ENCODE results near the gene COL5A1.

COL5A1 gene

DNA sequence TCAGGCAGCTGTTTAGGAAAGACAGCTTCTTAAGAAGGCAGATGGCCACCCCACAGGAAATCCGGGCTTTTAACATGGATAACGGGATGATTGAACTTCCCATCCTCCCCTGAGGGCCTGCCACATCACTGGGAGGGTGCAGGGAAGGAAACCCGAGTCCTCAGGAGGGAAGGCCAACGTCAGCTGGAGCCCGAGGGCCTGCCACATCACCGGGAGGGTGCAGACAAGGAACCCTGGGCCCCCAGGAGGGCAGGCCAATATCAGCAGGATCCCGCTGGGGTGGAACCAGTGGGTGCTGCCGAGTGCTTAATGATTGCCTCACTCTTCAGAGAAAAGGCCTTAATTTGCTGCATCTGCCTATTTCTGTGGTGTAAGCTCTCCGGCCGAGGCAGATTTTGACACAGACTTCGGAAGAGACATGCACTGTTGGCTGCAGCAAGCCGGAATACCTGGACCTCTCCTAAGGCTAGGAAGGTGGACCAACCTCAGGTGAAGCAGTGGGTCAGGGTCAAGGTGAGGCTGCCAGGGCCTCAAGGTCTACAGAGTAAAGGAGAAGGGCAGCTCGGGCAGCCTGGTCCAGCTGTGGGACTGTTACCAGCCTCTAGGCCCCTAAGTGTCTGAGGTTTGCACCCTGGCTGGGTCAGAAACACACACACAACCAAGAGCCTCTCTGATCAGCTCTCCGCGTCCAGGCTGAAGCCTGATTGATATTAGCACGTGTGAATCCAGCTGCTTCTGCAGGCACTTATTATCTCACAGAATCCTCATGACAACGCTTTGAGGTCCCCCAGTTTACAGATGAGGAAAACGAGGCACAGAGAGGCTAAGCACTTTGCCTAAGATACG is 14.8 kb upstream of the COL5A1 start:
- DNase-seq: no peak

DNA sequence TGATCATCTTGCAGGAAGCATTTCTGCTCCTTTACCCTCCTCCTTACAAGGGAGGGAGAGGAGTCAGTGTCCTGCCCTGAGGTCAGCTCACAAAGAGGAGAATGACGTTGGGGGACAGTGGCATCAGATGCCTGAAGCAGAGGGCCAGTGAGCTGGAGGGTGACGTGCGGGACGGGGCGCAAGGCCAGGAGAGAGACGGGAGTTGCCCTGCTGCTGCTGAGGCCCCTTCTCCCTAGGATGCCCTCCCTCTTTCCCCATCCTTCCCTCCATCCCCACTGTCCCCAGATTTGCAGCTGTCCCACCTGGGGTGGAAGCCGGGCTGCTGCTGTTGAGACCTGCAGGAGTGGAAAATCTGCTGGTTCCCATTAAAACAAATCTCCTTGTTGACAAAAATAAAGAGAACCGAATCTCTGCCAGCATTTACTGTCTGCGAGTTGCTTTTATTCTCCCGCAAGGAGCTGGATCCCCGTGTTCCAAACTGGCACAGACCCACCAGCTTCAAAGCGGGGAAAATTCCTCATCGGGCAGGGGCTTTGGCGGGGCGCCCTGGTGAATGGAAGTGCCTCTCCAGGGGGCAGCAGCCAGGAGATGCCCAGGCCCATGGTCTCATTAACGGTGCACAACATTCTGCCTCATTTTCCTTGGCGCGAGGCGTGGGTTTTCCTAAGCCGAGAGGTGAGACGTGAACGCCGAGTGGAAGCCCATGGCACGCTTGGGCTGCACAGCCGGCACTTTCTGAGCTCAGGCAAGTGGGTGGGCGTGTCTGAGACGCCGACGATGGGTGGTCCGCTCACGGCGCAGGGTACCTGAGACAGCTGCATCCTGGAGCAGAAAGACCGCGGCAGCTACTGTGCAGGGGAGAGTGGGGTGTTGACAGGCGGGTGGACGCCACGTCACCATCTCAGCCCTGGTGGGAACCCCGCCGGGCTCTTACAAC is 13.9 kb upstream of the COL5A1 start:
- no peak for DNase-seq

DNA sequence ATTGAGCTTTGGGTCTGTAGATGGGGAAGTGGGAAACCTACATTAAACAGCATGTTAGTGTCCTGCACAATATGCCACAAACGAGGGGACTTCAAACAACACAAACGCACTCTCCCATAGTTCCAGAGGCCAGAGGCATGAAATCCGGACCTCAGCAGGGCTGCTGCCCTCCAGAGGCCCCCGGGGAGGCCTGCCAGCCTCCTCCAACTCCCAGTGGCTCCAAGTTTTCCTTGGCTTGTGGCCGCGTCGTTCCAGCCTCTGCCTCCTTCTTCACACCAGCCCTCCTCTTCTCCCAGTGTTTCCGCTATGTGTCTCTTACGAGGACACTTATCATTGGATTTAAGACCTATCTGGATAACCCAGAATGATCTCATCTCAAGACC is 13.3 kb upstream of the COL5A1 start:
- no peak for DNase-seq

DNA sequence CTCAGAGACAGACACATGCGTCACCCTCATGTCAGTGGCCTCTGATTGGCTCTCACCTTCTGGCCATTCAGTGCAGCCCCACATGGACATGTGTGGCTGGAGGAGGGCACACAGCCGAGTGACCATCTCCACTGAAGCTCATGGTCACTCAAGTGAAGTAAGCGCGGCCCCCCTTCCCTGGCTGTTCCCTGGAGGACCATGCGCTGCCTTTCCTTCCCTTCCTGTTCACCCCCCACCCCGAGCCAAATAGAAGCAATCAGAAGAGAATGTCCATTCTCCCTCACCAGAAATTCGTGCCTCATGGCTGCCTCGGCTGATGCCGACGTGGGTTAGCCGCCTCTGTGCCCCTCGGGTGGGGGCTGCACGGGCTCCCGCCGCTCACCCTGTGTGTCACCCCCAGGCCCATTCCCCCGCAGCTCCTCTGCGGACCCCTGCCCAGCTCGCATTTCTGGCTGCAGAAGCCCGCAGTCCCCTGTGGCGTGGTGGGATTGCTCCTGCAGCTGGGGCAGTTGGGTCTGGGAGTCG is 12.5 kb upstream of the COL5A1 start:
- DNase-seq: no peak

DNA sequence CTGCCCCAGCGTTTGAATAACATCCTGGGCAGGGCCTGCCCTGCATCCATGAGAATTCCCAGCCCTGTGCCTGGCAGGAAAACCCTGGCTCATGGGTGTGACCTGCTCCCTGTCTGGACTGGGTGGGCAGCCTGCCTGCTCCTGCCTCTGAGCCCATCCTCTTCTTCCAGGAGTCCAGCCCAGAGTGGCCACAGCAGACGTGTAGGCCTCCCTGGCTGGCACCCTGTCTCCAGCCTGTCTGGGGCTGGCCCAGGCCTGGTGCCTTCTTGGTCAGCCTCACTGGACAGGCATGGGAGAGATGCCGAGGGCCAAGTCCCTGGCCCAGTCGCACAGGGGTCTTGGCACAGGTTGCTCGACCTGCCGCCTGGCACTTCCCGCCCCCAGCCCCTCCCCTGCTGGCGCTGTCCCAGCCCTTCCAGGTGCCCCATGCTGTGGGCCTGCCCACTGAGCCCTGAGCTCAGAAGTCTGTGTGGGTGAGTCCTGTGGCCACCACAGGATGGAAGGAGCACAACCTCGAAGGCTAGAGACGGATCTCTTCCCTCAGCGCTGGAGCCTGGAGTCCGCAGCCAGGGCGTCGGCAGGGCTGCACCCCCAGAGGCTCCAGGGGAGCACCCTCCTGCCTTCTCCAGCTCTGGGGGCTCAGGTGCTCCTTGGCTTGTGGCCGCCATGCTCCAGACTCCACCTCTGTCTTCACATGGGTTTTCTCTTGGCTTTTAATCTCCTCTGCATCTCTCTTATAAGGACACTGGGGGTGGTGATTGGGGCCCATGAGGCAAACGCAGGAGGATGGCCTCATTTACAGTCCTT is 11.8 kb upstream of the COL5A1 start:
- no peak for DNase-seq

DNA sequence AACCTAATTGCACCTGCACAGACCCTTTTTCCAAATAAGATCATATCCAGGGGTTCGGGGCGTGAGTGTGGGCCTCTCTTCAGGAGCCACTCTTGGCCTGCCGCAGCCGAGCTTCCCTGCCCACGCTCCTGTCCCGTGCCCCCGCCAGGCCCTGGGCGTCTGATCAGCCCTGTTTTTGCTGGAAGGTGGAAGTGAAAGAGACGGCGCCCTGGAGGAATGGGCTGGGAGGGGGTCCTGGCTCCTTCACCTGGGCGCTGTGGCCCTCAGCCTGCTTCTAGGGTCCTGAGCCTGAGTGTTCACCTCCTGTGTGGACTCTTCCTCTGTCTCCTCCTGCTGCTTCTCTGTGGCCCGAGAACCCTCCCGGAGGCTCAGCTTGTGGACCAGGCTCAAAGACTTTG is 11.2 kb upstream of the COL5A1 start:
- no peak for DNase-seq

DNA sequence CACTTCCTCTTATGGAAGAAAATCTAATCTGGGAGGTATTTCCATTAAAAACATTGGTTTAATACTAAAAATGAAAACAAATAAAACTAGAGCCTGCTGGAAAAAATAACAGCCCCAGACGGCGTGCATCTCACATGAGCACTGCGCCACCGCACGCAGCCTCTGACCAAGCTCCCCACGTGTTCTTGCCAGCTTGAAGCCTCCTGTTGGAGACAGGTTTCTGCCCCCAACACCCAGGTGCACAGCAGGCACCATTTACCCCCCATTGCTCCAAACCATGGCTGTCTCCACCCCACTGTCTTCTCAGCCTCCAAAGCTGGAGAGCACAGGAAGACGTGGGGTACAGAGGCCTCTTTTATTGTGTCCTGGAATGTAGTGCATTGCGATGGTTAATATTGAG is 10.7 kb upstream of the COL5A1 start:
- DNase-seq: no peak

DNA sequence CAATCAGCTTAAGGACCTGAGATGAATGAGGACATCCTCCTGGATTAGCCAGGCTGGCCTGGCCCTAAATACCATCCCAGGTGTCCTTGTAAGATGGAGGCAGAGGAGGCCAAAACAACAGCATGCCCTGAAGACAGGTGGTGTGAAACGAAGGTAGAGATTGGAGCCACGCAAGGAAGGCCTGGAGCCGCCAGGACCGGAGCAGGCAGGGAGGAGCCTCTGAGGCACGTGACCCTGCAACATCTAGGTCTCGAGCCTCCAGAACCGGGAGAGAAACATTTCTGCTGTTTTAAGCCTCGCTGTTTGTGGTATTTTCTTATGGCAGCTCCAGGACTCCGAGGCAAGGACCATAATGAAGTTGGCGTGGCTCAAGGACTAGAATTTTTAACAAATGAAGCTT is 9.7 kb upstream of the COL5A1 start:
- no peak for DNase-seq

DNA sequence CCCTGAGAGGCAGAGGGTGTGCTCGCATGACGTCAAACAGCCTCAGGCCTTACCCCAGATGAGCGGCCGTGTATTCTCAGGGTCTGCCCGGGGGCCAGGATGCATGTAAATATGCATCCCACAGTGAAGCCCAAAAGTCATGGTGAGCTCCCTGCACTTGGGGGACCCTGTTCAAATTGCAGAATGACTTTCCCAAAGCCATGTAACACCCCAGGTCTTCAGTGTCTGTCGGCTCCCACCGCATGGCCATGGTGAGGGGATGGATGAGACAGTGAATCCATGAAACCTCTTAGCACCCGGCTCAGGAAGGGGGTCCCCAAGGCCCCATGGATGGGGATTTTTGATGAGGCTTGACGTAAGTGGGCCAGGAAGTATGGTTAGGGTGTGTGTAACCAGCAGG is 9.3 kb upstream of the COL5A1 start:
- DNase-seq: no peak

DNA sequence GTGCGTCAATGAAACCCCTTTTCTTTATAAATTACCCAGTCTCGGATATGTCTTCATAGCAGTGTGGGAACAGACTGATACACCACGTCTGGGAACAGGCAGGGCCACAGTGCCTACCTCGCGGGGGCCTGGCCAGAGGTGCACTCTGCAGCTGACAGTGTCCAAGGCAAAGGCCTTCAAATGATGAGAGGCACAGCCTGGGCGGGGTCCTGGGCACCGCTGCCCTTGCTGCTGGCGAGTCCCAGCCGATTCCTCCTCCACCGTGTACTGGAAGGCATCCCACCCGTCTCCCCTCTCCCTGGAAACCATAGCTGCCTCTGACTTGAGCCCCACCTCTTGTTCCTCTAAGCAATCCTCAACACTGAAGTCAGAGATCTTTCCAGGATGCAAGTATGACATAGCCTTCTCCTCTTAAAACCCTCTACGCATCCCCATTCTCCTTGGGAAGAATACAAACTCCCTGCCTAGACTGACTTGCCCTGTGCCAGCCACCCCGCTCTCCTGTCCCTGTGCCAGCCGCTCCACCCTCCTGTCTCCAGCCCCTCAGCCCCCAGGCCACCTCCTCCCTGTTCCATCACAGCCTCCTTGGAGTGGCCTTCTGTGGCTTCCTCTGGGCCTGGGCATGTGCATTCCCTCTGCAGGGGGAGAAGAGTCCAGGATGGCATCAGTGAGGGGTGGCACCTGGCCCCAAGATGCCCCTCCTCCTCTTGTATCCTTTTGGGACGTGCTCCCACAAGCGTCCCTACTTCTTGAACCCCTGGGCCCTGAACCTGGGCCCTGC is 8.1 kb upstream of the COL5A1 start:
- DNase-seq: no peak

DNA sequence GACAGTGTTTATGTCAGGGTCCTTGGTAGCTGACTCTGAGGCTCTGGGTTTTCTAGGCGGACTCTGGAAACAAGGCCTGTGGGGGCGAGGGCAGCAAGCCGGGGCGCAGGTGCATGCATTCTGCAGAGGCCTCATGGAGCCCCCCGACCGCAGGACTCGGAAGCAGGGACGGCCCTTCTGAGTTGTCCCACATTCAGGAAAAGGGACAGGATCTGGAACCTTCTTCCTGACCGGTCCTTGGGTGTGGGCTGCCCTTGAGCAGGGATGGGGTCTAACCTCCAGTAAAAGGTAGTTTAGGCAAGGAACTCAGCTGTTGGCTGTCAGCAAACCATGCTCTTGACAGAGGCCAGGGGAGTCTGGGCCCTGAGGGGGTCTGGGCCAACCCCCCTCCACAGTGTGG is 7.4 kb upstream of the COL5A1 start:
- DNase-seq: no peak

DNA sequence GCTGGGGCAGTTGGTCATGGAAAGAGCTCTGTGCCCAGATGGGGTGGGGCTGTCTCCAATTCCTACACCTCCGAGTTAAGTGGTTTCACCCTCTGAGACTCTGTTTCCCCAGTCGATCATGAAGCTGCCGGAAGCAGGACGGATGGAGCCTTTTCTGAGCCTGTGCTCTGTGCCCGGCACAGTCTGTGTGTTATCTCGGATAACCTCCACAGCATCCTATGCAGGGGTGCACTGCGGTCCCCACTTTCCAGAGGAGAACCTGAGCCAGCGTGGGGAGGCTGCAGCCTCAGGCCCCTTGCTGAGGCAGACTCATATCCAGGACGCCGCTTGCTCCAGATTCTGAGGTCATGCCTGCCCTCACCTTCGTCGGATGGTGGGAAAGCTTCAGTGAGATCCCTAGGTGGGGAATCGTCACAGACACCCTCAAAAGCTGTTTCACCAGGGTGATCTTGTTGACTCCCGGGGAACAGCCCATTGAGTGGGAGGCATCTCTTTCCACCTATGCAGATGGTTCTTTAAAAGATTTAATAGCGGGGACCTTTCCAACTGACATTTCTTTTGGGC is 6.9 kb upstream of the COL5A1 start:
- no peak for DNase-seq

DNA sequence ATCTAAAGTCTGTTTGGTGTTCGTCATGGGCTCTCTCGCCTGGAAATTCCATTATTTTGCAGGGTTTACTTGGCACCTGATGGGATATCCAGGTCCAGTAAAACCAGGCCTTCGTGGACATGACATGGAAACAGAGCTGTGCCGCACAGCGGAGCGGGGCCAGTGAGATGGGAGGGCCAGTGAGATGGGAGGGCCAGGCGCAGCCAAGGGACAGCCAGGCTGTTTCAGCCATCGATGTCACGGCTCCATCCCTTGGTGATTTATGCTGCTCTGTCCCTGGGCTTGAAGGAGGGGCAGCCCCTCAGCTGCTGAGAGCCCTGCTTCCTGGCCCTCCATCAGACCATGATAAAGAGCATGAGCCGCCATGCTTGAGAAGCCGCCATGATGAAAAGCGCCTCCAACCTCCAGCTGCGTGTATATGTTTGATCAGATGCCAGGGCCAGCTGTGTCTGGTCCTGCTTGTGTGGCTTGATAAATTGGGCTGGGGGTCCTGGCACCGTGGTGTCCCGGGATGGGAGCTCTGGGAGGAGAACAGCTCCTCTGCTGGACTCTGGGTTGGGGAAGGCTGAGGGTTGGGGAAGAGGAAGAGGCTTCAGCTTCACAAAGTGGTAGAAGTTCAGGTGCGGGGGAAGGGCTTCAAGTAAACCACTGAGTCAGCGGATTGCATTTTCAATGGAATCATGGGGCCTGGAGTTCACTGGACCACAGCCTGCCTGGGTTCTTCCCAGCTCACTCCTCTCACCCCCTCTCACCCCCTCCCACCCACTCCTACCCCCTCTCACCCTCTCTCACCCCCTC is 6.1 kb upstream of the COL5A1 start:
- no peak for DNase-seq

DNA sequence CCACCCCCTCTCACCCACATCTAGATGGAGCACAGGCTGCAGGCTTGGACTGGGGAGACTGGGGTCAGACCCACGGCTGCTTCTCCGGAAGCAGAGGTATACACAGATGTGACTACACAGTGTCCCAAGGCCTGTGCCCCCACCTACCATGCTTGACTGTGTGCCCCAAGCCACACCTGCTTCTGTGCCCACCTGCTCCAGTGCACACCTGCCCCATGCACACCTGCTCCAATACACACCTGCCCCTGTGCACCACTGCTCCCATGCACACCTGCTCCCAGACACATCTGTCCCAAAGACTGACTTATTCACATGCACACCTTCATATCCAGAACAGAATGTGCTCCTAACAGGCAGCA is 5.5 kb upstream of the COL5A1 start:
- DNase-seq: no peak

DNA sequence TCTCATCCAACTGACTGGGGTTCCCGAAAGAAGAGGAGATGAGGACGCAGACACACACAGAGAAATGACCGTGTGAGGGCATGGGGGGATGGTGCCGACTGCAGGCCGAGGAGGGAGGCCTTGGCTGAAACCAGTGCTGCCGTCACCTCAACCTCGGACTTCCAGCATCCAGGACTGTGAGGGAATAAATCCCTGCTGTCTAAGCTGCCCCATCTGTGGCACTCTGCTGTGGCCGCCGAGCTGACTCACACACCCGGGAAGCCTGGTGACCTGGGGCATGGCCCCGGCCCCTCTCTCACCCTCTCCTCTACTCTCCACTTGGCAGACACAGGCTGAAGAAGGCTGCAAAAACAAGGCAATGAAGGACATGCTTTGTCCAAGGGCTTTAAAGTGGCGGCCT is 4.4 kb upstream of the COL5A1 start:
- no peak for DNase-seq

DNA sequence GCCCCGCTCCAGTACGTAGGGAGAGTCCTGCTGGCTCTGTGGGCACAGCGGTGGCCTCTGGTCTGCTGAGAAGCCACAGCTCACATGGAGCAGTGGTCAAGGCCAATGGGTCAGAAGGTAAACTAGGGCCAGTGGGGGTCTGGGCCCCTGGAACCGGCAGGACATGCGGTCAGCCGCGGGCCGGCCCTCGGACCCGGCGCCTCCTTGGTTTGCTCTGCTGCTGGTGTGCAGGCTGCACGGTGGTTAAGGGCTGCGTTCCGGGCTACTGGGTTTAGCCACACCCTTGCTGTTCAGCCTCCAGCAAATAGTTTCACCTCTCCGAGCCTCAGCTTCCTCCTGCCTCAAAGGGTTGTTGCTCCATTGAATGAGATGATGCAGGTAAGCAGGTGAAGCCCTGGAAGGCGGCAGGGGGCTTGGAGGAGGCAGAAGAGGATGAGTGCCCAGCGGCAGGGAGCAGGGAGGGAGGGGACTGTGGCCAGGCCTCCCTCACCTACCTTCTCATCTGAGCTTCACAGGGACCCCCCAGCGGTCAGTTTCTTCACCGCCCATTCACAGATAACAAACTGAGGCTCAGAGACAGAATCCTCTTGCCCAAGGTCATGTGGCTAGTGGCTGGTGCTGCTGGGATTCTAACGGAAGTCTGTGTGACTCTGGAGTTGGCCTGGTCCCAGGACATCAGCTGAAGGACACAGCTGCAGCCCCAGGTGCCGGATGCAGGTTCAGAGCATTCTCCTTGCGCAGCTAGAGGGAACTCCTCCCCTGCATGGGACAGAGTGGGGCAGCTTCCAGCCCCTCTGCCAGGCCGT is 3.7 kb upstream of the COL5A1 start:
- no peak for DNase-seq

DNA sequence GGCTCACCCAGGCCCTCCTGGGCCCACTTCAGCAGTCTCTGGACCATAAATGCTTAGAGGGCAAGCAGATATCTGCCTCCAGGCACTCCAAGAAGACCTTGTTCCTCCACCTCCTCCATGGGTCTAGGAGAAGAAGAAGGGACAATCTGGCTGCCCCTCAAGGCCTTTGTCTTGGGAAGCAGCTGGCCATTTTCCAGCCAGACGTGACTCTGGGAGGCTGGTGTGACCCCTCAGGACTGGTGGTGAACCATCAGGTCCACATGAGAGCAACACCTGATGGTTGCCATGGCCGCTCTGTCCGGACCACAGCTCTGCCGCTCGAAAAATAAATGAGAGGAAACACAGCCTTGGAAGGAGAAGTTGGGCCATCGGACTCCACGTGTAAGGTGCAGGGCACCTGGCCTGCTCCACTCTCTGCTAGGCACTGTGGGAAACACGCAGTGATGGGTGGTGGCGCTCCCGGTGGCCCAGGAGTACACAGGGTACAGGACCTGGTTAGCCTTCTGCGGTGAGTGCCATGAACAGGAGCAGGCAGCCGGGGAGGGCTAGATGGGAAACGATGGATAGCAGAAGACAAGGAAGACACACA is 3.0 kb upstream of the COL5A1 start:
- no peak for DNase-seq

DNA sequence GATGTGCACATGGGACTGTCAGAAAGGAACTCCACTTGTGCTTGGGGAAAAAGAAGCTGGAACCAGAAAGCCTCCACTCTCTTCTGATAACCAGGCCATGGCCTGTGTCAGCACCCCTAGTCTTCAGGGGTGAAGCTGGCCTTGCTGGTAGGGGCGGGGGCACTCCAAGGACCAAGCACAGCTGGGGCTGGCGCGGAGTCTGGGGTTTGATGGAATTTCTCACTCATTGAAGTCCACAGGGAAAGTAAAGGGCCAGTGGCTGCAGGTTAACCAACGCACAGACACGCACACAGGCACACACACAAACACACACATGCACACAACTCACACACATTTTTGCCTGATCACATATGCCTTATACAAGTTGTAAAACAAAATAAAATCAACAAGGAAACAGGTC is 1.6 kb upstream of the COL5A1 start:
- no peak for DNase-seq

DNA sequence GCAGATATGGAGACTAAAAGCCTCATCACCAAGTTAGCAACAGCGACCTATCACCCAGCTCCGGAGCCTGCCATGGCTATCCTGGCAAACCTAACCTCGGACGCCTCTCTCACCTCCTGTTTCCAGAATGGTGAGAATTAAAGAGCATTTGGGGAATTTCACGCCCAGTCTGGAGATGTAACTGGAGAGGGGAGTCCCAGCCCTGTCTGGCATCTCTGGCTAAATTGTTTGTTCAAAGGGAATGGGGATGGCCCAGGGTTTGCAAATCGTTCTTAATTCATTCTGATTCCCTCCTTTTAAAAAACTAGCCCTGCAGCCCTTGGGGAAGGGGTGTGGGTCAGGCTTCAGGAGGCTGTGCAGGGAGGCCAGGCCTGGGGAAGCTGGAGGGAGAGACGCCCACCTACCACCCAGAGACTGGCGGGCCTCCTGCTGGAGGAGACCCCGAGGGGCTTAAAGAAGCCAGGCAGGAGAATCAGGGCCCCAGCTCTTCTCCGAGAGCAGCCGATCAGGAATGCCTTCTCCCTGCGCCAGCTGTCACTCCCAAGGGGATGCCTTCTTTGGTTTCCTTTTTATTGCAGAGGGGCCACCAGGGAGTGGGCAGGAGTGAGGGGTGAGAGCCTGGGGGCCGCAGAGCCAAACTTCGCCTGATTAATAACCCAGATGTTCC is 964 bp upstream of the COL5A1 start:
- DNase-seq: no peak

All from NCI-H2081 (cell line).